Duodenal mucosa (tissue), 2 donors: Measurements from ENCODE around the gene ST3GAL4.

Experiments
- H3K27ac ChIP-seq: one replicate; pipeline ENCODE4 v1.7.0; 2013; ENCODE audit warnings: low read depth, low read length
- H3K27me3 ChIP-seq, 2 donors: one replicate each; pipeline ENCODE4 v1.7.0; 2013; ENCODE audit warnings: low read length in 2 of 2, control low read depth in 1 of 2; ENCODE audit not compliant: insufficient read depth in 2 of 2, control insufficient read depth in 1 of 2
- H3K36me3 ChIP-seq, 2 donors: one replicate each; pipeline ENCODE4 v1.7.0; 2013; ENCODE audit warnings: low read length in 2 of 2, control low read depth in 1 of 2; ENCODE audit not compliant: insufficient read depth in 2 of 2, control insufficient read depth in 1 of 2
- H3K4me1 ChIP-seq, 2 donors: one replicate each; pipeline ENCODE4 v1.7.0; 2013; ENCODE audit warnings: low read length in 2 of 2, control low read depth in 1 of 2; ENCODE audit not compliant: insufficient read depth in 2 of 2, control insufficient read depth in 1 of 2
- H3K4me3 ChIP-seq, 2 donors: one replicate each; pipeline ENCODE4 v1.7.0; 2013; ENCODE audit warnings: low read length in 2 of 2, low read depth in 1 of 2
- H3K9ac ChIP-seq, 2 donors: one replicate each; pipeline ENCODE4 v1.7.0; 2013; ENCODE audit warnings: low read length in 2 of 2, low read depth in 1 of 2
- H3K9me3 ChIP-seq, 2 donors: one replicate each; pipeline ENCODE4 v1.7.0; 2013; ENCODE audit warnings: low read length in 2 of 2, control low read depth in 1 of 2; ENCODE audit not compliant: control insufficient read depth in 1 of 2

The ST3GAL4 gene

GRCh38 chr11:126355926-126356897 is 726 bp downstream of the ST3GAL4 start:
- peak overlapping the region in 1 of 2 donors; percentile 15 for H3K9ac ChIP-seq
- peak overlapping the region; percentile 55 to 66 for H3K4me3 ChIP-seq
- H3K27ac ChIP-seq, result peak overlapping the region; percentile 46
- H3K36me3 ChIP-seq, result no peaks in the 10 kb centered on the region
- peaks cover 7 to 20% of the 10 kb centered on the region in 2 donors for H3K4me1 ChIP-seq
- H3K27me3 ChIP-seq, result peaks cover 0 to 5% of the 10 kb centered on the region in 2 donors
- H3K9me3 ChIP-seq, result no peaks in the 10 kb centered on the region

- Histone ChIP-seq H3K27ac (no peak overlapping the region), H3K4me1 (peaks cover 7 to 17% of the 10 kb centered on the region in 2 donors), H3K36me3 (no peaks in the 10 kb centered on the region), H3K9me3 (no peaks in the 10 kb centered on the region), H3K27me3 (peaks cover 0 to 5% of the 10 kb centered on the region in 2 donors), H3K9ac (no peak overlapping the region), H3K4me3 (peak overlapping the region in 1 of 2 donors; percentile 55)
Measured at GRCh38 chr11:126357055-126357962, 1.8 kb downstream of the ST3GAL4 start.

GRCh38 chr11:126357969-126358762 is 2.7 kb downstream of the ST3GAL4 start:
- Histone ChIP-seq H3K9ac (no peak overlapping the region), H3K4me3 (no peak overlapping the region), H3K27ac (no peak overlapping the region), H3K27me3 (peaks cover 0 to 5% of the 10 kb centered on the region in 2 donors), H3K4me1 (peaks cover 7 to 15% of the 10 kb centered on the region in 2 donors), H3K9me3 (no peaks in the 10 kb centered on the region), H3K36me3 (no peaks in the 10 kb centered on the region)

- H3K27ac ChIP-seq, result no peak overlapping the region
- H3K4me3 ChIP-seq, result no peak overlapping the region
- H3K9me3 ChIP-seq, result no peaks in the 10 kb centered on the region
- H3K4me1 ChIP-seq, result peaks cover 7 to 15% of the 10 kb centered on the region in 2 donors
- H3K27me3 ChIP-seq, result peaks cover 0 to 5% of the 10 kb centered on the region in 2 donors
- H3K36me3 ChIP-seq, result no peaks in the 10 kb centered on the region
- no peak overlapping the region for H3K9ac ChIP-seq
Measured at GRCh38 chr11:126358763-126359160, 3.3 kb downstream of the ST3GAL4 start.

GRCh38 chr11:126359431-126360048 is 4.1 kb downstream of the ST3GAL4 start:
- H3K27me3 ChIP-seq, result peaks cover 0 to 5% of the 10 kb centered on the region in 2 donors
- no peaks in the 10 kb centered on the region for H3K9me3 ChIP-seq
- no peak overlapping the region for H3K27ac ChIP-seq
- H3K4me1 ChIP-seq, result peaks cover 5 to 13% of the 10 kb centered on the region in 2 donors
- H3K9ac ChIP-seq, result no peak overlapping the region
- peak overlapping the region in 1 of 2 donors; percentile 43 for H3K4me3 ChIP-seq
- no peaks in the 10 kb centered on the region for H3K36me3 ChIP-seq

- no peaks in the 10 kb centered on the region for H3K9me3 ChIP-seq
- H3K4me3 ChIP-seq, result no peak overlapping the region
- H3K36me3 ChIP-seq, result no peaks in the 10 kb centered on the region
- peaks cover under 1 to 9% of the 10 kb centered on the region in 2 donors for H3K4me1 ChIP-seq
- H3K27me3 ChIP-seq, result peaks cover 0 to 5% of the 10 kb centered on the region in 2 donors
- no peak overlapping the region for H3K9ac ChIP-seq
- no peak overlapping the region for H3K27ac ChIP-seq
Measured at GRCh38 chr11:126360049-126360446, 4.6 kb downstream of the ST3GAL4 start.

GRCh38 chr11:126361400-126361799 is 5.9 kb downstream of the ST3GAL4 start:
- no peak overlapping the region for H3K4me3 ChIP-seq
- H3K27me3 ChIP-seq, result peaks cover 0 to 5% of the 10 kb centered on the region in 2 donors
- H3K4me1 ChIP-seq, result peaks cover 0 to 2% of the 10 kb centered on the region in 2 donors
- no peaks in the 10 kb centered on the region for H3K36me3 ChIP-seq
- H3K27ac ChIP-seq, result no peak overlapping the region
- no peak overlapping the region for H3K9ac ChIP-seq
- H3K9me3 ChIP-seq, result no peaks in the 10 kb centered on the region

GRCh38 chr11:126362879-126363655 is 7.6 kb downstream of the ST3GAL4 start:
- Histone ChIP-seq H3K9me3 (no peaks in the 10 kb centered on the region), H3K4me1 (no peaks in the 10 kb centered on the region), H3K36me3 (no peaks in the 10 kb centered on the region), H3K27ac (no peak overlapping the region), H3K4me3 (no peak overlapping the region), H3K27me3 (peaks cover 0 to 5% of the 10 kb centered on the region in 2 donors), H3K9ac (no peak overlapping the region)
